HCEC 1CT (cell line): ENCODE data around the gene CAMK2G.
A peak's percentile ranks its signal among the peaks of the same experiment; 100 is the strongest.
"Not testable (repeated sequence)": the region's sequence is repeated elsewhere in the genome, so short reads cannot be mapped to it uniquely, and the experiment has no call there.

Source experiments
- DNase-seq: peaks from one replicate; pipeline ENCODE4 v3.0.0-alpha.2; 2017

CAMK2G gene

DNA sequence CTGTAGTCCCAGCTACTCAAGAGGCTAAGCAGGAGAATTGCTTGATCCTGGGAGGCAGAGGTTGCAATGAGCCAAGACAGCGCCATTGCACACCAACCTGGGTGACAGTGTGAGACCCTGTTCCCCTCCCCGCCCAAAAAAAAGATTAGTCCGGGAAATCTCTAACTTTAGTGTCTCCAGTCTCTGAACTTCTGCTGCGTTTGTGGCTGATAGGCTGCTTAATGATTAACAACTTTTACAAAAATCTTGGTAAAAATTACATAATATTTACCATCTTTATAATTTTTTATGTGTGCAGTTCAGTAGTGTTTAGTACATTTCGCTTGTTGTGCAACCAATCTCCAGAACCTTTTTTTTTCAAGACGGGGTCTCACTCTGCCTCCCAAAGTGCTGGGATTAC lies 26.9 kb upstream of the CAMK2G start:
- no peak for DNase-seq

DNA sequence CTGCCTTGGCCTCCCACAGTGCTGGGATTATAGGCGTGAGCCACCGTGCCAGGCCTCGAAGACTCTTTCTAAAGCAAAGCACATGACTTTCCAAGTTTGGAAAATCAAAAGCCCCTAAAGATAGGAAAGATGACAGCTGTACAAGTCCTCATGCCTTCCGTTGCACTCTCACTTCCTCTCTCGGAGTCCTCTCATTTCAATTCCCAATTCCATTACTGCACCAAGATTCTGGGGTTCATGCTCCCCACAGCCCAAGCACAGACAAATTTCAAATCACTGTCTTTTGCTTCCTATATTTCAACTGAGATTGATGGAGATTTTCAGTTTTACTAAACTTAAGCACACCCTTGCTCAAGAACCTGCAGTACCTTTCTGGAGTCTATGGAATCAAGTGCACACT lies 25.7 kb upstream of the CAMK2G start:
- no peak for DNase-seq

DNA sequence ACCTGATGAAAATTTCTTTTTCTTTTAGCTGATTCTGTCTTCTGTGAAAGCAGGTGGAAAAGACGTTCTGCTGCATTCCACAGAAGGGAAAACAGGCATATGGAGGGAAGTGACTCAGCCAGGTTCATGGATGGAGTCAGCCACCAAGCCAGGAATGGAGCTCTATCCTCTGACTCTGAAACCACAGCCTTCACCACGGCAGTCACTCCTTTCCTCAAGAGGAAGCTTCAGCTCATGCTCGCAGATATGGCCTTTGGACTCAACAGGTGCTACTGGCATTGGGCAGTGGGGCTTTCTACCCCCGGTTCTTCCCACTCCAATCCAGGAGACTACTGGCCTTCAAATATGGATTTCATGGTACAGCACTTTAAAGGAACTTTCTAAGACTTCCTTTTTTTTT lies 25.1 kb upstream of the CAMK2G start:
- peak; percentile 95 for DNase-seq

DNA sequence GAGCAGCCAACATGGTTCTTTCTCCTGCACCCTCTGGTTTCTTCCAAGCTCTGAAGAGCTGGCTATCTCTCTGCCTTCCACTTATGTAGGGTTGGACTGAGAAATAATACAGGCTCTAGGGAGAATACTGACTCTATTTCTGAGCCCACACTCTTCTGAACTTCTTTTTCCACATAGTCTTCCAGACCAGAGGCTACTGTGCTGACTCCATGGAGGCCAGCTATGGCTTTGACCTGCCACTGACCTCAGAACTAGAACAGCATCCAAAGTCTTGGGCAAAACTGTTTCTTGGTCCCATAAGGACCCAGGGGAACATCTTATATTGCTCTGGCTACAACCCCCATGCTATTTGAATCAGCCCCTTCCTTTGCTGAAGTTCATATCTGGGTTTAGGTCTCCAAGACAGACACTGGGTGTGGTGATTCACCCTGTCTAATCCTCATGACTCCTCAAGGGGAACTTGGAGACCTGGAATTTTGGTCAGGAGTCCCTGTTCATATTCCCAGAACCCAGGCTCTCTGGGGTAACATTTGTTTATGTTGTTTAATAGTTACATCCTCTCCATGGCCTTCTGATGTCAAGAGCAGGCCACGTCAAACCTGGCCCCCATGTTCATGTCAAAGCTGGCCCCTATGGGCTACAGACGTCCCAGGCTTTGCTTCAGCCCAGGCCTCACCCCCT lies 24.5 kb upstream of the CAMK2G start:
- DNase-seq: peak; percentile 75

DNA sequence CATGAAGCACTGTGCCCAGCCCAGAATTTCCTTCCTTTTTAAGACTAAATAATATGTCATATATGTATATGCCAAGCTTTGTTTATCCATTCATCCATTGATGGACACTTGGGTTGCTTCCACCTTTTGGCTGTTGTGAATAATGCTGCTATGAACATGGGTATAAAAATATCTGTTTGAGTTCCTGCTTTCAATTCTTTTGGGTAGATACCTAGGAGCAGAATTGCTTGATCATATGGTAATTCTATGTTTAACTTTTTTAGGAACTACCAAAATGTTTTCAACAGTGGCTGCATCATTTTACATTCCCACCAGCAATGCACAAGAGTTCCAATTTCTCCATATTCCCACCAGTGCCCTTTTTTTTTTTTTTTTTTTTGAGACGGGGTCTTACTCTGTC lies 23.3 kb upstream of the CAMK2G start:
- DNase-seq: no peak

DNA sequence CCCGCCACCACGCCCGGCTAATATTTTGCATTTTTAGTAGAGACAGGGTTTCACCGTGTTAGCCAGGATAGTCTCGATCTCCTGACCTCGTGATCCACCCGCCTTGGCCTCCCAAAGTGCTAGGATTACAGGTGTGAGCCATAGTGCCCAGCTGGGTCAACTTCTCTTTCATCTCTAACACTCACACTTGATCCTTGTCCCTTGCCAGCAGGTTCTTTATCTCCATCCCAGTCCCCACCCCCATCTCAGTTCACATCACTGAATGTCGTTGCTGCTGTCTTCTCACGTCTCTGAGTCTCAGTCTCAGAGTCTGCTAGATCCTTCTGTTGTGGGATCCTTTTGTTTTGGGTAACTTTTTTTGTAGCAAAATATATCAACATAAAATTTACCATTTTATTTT lies 21.0 kb upstream of the CAMK2G start:
- DNase-seq: not testable (repeated sequence)

DNA sequence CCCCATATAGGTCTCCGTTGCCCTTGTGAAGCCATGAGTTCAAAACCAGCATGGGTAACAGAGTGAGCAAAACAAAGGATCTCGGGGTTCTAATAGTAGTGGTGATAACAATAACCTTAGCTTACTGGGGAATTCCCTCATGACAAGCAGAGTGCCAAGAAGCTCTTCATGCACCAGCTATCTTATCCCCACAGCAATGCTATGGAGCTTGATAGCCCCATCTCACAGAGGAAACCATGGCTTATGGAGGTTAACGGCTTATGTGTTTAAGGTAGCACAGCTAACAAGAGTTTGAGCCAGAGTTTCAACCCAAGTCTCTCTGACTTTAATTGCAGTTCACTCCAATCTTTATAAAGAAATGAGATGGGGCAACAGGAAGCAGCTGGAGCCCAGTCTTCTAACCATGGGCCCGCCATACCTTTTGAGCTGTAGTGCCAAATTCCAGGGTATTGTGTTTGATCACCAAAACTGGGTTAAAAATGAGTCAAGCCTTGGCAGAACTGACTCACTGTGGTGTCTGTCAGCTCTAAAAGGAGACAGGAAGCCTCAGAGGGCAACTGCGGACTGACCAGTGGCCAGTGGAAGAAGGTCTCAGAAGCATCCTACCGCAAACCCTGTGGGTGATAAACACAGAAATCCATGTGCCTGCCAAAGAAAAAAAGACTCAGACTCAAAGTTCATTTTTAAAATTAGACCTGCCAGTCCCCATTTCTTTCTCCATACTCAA lies 20.1 kb upstream of the CAMK2G start:
- peak; percentile 82 for DNase-seq

DNA sequence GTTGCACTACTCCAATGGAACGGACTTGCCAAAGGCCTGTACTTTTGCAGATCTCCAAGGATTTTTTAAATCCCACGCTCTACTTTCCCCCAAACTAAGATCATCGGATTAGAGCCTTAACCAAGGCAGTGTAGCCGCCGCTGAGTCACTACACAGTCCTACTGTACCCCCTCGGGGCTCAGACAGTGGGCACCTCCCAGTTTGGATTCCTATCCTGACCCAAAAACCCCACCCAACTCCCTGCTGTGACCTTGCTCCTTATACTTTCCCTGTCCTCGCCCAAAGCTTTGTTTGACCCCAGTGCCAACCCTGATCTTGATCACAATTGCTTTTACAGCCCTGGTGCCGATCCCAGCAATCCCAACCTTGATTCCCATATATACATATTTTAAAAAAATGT lies 19.1 kb upstream of the CAMK2G start:
- DNase-seq: no peak

DNA sequence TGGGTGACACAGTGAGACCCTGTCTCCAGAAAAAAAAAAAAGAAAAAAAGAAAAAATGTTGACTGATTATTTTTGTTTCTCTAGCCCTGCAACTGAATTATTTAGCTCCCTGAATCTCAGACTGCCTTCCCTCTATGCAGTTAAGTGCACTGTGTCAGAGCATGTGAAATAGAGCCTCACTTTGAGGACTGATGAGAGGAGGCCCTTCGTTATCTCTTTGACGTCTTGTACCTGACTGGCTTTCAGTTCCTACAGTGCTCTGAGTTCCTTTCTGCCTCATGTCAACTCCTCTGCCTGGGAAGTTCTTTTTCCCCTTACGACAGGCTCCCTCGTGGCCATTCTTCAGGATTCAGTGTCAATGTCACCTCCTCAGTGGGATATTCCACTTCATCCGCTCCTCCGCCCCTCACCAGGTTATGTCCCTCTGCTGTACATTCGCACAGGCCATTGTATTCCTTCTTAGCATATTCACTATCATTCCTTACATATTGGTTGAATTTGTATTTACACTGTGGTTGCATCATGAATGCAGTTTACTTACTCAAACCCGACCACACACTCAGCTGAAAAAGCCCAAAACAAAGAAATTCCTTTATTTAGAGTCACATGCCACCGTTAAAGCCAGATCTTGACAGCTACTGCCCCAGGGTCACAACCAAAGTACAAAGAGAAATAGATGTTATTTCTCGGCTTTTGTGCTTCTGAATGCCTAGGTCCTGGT lies 18.1 kb upstream of the CAMK2G start:
- peak; percentile 86 for DNase-seq

DNA sequence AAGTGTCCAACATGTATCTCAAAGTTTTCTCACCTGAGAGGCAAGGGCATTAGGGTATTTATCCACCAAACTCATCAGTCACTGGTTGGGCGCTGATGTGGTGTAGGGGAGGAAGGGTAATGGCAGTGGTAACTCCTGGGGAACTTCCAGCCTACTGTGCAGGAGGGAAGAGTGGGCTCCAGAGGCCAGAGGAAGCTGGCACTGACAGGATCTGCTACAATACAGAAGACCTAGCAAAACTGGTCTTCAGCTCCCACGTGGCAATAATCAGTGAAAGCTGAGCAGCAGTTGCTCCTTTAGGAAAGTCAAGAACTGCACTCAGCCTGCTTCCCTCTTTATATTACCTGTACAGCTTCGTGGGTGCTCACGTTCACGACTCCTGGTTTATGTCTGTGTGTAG lies 17.2 kb upstream of the CAMK2G start:
- no peak for DNase-seq

DNA sequence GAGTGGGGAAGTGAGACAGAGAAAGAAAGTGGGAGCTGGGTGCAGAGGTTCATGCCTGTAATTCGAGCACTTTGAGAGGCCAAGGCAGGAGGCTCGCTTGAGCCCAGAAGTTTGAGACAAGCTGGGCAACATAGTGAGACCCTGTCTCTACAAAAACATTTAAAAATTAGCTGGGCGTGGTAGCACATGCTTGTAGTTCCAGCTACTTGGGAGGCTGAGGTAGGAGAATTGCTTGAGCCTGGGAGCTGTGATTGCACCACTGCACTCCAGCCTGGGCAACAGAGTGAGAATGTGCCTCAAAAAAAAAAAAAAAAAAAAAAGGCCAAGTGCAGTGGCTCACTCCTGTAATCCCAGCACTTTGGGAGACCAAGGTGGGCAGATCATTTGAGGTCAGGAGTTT lies 16.5 kb upstream of the CAMK2G start:
- DNase-seq: not testable (repeated sequence)

DNA sequence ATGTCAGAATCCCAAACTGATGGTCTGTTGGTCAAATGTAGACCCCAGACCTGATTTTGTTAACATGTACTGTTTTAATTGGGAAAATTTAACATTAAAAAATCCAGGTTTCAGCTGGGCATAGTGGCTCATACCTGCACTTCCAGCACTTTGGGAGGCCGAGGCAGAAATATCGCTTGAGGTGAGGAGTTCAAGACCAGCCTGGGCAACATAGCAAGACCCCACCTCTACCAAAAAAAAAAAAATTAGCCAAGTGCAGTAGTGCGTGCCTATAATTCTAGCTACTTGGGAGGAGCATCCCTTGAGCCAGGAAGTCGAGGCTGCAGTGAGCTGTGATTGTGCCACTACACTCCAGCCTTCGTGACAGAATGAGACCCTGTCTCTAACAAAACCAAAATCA lies 15.9 kb upstream of the CAMK2G start:
- DNase-seq: no peak

DNA sequence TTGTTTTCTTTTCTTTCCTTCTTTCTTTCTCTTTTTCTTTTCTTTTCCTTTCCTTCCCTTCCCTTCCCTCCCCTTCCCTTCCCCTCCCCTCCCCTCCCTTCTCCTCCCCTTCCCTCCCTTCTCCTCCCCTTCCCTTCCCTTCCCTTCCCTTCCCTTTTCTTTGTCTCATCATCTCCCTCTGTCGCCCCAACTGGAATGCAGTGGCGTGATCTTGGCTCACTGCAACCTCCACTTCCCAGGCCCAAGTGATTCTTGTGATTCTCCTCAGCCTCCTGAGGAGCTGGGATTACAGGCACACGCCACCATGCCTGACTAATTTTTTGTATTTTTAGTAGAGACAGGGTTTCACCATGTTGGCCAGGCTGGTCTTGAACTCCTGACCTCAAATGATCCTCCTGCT lies 15.1 kb upstream of the CAMK2G start:
- DNase-seq: not testable (repeated sequence)

DNA sequence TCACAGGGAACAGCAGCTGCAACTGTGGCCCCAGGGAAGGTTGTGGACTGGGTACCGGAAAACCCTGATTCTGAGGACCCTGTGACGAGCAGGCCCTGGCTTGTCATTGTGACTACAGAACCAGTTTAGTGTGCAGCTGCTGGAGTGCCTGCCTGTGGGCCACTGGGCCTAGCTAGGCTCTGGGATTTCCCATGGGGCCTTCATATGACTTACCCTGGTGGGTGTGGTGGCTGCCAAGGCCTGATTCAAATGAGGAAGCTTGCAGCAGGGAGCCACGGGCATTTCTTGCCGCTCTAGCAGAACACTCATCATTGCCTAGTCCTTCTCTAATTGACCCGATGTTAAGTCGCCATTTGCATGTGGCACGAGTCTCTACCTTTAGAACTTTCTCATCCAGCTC lies 14.7 kb upstream of the CAMK2G start:
- DNase-seq: no peak

DNA sequence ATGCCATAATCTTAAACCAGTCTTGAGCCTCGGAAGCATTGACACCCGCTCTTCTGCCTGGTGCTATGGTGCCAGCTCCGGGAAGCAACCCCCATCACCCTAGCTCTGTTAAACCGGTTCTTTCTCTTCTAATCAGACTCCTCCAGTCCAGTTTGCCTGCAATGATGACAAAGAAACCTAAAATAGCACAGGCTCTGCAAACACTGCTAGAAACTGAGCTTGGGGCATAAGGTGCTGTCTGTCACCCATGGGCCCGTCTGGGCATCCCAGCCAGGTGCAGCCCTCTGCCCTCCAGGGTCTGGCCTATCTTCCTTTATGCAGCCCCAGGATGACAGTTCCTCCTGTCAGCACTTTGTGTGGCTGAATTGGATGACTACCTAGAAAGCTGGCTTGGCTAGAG lies 14.2 kb upstream of the CAMK2G start:
- no peak for DNase-seq

DNA sequence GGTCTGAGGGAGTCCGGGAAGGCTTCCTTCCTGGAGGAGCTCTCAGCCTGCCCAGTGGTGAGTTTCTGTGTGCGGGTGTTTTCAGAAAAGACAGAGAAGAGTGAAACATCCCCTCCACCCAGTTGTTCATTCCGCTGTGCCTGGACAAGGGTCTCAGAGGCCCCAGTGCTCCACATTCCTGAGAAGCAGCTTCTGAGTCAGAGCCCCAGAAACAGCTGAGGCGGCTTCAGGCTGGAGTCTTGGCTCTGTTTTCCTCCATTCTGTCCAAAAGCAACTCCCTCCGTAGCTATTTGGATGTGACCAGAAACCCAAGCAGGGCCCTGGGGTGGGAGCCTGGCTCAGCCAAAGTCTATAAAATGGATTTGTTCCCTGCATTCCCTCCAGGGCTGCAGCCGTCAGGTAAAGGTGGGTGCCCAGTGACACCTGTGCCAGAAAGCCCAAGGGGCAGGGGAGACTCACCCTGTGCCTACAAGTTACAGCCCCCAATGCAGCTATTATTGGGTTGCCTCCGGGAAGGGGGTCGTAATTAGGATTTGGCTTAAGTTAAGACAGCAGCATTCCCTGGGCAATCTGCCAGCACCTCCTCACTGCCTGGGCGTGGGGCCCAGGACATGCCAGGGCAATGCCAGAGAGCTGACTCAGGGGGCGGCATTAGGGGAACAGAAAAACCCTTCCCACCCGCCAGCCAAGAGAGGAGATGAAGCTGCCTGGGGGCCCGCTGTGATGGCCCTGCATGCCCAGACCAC lies 13.1 kb upstream of the CAMK2G start:
- peak; percentile 81 for DNase-seq

DNA sequence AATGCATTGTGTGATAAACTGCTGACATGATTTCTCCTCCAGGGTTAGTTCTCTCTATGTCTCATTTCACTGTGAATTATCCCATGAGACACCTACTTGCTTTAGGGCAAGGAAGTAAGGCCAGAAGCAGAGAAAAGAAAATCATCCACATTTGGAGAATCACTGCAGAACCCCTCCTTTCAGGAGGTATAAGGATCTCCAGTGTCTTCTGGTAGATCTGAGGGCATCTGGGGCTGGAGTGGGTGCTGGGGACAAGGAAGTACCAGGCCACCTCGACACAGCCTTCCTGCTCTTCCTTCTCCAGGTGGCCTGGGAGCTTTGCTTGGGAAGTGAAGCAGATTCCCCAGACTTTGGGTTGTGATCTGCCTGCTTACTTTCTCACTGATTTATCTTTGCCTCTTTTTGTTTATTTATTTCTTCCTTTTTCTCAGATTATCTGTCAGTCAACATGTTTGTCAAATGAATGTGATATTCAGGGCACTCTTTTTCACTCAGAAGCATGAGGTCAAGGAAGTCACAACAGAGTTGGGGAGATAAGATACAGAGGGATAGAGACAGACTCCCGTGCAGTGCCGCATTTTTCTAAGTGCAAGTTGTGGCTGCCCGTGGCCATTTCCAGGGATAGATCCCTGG lies 12.4 kb upstream of the CAMK2G start:
- no peak for DNase-seq

DNA sequence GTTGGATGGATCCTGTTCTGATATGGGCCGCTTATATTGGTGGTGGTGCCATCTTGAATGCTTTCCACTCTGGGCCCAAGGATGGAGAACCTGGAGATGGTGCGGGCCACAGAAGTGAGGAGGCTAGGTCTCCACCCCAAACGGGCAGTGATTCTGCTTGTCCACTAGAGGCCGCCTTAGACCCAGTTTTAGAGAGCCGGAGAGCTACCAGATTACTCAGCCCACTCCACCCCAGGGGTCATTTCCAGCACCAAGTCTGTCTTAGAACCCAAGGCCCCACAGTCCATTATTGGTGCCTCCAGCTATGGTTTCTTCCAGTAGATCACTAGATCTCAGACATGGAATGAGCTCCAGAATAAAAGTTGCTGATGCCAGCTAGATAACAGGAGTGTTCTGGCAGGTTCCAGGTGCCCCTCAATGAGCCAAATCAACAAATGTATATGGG lies 11.8 kb upstream of the CAMK2G start:
- peak; percentile 83 for DNase-seq

DNA sequence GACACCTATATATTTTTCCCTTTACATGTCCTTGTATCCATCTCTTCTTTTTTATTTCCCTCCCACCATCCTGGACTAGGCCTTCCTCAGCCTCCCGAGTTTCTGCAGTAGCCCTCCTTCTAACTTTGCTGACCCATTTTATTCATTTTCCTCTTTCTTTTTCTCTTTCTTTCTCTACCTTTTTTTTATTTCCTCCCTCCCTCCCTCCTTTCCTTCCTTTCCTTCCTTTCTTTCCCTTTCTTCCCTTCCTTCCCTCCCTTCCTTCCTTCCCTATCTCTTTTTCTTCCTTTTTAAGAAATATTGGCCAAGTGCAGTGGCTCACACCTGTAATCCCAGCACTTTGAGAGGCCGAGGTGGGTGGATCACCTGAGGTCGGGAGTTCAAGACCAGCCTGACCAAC lies 9.7 kb upstream of the CAMK2G start:
- no peak for DNase-seq

DNA sequence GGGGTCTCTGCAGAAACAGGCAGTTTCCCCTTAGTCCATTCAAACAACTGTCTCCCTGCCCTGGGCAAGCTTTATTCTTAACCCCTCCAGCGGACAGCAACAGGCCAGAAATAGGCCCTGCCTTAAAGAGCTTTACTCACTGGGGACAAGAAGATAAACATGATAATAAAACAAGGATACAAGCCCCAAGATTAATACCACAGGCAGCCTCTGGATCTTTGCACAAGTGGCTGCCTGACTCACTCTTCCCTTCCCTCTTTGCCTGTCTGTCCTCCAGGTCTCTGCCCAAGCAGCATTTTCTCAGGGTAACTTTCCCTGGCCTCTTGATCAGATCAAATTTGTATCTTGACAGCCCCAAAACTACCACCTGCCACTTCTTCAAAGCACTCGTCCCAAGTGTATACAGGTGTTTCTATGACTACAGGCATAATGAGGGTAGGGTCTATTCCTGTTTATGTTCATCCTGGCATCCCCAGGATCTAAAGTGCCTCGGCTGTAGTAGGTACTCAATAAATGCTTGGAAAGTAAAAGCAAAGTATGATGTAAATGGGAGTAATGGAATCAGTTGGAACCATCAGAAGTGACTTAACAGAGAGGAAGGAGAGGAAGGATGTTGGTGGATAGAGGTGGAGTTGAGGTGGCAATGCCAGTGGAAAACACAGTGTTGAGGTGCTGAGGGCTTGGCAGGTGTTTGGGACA lies 7.0 kb upstream of the CAMK2G start:
- DNase-seq: no peak

DNA sequence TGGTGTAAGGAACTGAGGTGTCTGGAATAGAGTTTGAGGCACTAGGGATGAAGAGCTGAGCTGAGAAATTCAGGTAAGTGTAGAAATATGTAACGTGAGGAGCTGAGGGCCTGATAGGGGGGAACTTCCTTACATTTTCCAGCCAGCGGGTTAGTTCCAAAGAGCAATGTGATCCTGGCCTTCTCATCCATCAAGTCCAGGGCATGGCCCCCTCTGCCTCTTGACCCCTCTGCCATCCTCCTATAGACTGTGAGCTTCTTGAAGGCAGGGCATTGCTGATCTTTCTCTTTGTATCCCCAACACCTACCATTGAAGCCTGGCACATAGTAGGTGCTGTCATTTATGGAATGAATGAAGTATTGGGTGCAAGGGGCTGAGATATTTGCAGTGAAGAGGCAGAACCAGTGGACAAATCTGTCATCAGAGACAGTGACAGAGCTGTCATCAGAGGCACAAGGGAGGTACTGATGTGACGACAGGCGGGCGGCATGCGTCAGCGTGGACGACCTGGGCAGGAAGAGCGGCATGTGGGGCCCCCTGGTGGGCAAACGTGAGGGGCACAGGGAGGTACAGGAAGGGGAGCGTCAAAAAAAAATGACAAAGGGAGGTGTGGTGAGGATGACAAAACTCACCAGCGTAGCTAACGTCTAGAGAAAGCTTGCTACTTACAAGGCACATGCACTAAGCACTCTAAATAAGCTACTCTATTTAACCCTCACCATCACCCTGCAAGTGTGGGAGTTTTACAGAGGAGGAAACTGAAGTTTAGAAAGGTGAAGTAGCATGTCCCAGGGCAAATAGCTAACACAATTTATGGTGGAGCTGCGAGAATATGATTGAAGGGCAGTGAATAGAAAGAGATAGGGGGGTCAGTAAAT lies 5.2 kb upstream of the CAMK2G start:
- DNase-seq: peak; percentile 71
